Large intestine (tissue), 3 donors: ENCODE data around the gene MDM1. TPM values are rescaled to one million over a fixed set of nuclear protein-coding genes. Genes with fewer than 3 reads are reported as not detected.

Experiments used
- DNase-seq, 2 donors: peaks; one replicate each; pipeline versions ENCODE4 v3.0.0 to v3.0.0-alpha.2; 2013
- H3K27ac ChIP-seq: one replicate; pipeline ENCODE4 v1.5.1; 2013; ENCODE audit warnings: low read length
- H3K27me3 ChIP-seq: 2 replicates; pipeline ENCODE4 v1.6.1; 2013; ENCODE audit warnings: low read length; ENCODE audit not compliant: control insufficient read depth, insufficient read depth
- H3K36me3 ChIP-seq: 2 replicates; pipeline ENCODE4 v1.6.1; 2013; ENCODE audit warnings: low read length; ENCODE audit not compliant: control insufficient read depth, insufficient read depth
- H3K4me1 ChIP-seq: one replicate; pipeline ENCODE4 v1.6.1; 2013; ENCODE audit warnings: low read length; ENCODE audit not compliant: control insufficient read depth, insufficient read depth
- H3K4me3 ChIP-seq: one replicate; pipeline ENCODE4 v1.5.1; 2013; ENCODE audit warnings: low read length
- H3K9me3 ChIP-seq: one replicate; pipeline ENCODE4 v1.6.1; 2013; ENCODE audit warnings: mild to moderate bottlenecking, low read depth, low read length, moderate library complexity; ENCODE audit not compliant: control insufficient read depth
- WGBS: methylation state at CpG from one replicate; pipeline ENCODE4 v1.1.5; 2013; ENCODE audit warnings: low lambda C conversion rate; ENCODE audit not compliant: insufficient coverage; 5-methylcytosine and 5-hydroxymethylcytosine counted together
- polyA plus RNA-seq: library from polyadenylated mRNA; unstranded; fragments of 120-200 nt; gene quantifications from one replicate; pipeline ENCODE4 v1.2.1, GENCODE V29; 2013

MDM1 gene
- polyA plus RNA-seq, 1 donor = 20.0 TPM

DNA sequence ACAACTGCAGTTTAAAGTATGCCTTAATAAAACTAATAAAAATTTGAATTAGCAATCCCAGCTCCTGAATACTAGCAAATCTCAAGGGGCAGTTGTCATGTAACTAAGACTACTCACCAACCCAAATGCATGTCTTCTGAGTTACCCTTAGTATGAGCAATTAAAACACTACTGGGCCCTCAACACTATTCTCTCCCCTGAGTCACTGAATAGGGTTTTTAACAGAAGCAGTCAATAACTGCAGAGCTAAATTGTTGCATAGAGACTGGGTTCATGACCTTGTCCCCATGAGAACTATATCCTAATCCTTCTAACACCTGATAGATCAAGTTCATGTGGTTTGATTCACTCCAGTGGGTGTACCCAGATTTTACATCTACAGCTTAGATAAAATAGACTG, 38.8 kb downstream of the MDM1 start:
- no peak overlapping the region for H3K27ac ChIP-seq
- DNase-seq = no peak
- no peak overlapping the region for H3K4me3 ChIP-seq
- no peaks in the 10 kb centered on the region for H3K4me1 ChIP-seq
- H3K36me3 ChIP-seq = peaks cover 6% of the 10 kb centered on the region
- H3K27me3 ChIP-seq = no peaks in the 10 kb centered on the region
- no peaks in the 10 kb centered on the region for H3K9me3 ChIP-seq

GRCh38 chr12:68292151-68292943, 39.8 kb downstream of the MDM1 start:
- Histone ChIP-seq H3K27ac (no peak overlapping the region), H3K27me3 (no peaks in the 10 kb centered on the region), H3K36me3 (no peaks in the 10 kb centered on the region), H3K9me3 (no peaks in the 10 kb centered on the region), H3K4me3 (no peak overlapping the region), H3K4me1 (no peaks in the 10 kb centered on the region)
- DNase-seq = no peak
- WGBS = 100% methylated on average over 1 of the region's 9 CpGs

- Histone ChIP-seq H3K4me1 (no peaks in the 10 kb centered on the region), H3K36me3 (no peaks in the 10 kb centered on the region), H3K27me3 (no peaks in the 10 kb centered on the region), H3K4me3 (no peak overlapping the region), H3K27ac (no peak overlapping the region), H3K9me3 (no peaks in the 10 kb centered on the region)
- no CpG with 5 or more reads among the region's 4 CpGs for WGBS
- no peak for DNase-seq
Observed at GRCh38 chr12:68291396-68292036, 40.6 kb downstream of the MDM1 start.

DNA sequence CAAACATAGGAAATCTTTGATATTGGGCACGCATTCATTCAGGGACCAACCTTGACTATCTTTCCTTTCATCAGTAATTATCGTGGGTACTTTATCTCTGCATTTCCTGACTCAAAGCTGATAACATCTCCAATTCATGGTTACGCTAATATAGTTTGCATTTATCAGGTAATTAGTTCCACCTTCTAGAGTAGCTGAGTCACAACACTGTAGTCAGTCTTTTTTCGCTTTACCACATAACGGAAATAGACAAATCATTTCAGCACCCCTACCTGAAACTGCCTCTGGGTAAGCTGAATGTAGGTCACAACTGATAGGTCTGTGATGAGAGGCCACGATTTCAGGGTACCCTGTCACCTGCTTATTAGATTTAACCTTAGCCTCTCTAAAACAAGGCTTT, 42.0 kb downstream of the MDM1 start:
- Histone ChIP-seq H3K27me3 (no peaks in the 10 kb centered on the region), H3K36me3 (no peaks in the 10 kb centered on the region), H3K4me1 (no peaks in the 10 kb centered on the region), H3K9me3 (no peaks in the 10 kb centered on the region), H3K27ac (no peak overlapping the region), H3K4me3 (no peak overlapping the region)
- no peak for DNase-seq
- 68% methylated on average over 3 of the region's 6 CpGs for WGBS

GRCh38 chr12:68287106-68287505, 45.1 kb downstream of the MDM1 start:
- no peak overlapping the region for H3K4me3 ChIP-seq
- no peaks in the 10 kb centered on the region for H3K27me3 ChIP-seq
- H3K36me3 ChIP-seq = no peaks in the 10 kb centered on the region
- WGBS = 70% methylated on average over 2 of the region's 5 CpGs
- no peaks in the 10 kb centered on the region for H3K9me3 ChIP-seq
- no peaks in the 10 kb centered on the region for H3K4me1 ChIP-seq
- DNase-seq = no peak
- no peak overlapping the region for H3K27ac ChIP-seq

GRCh38 chr12:68286396-68286795, 45.8 kb downstream of the MDM1 start:
- H3K4me3 ChIP-seq = no peak overlapping the region
- H3K9me3 ChIP-seq = no peaks in the 10 kb centered on the region
- no peak for DNase-seq
- WGBS = 78% methylated on average over 1 of the region's 4 CpGs
- H3K4me1 ChIP-seq = no peaks in the 10 kb centered on the region
- no peaks in the 10 kb centered on the region for H3K36me3 ChIP-seq
- H3K27me3 ChIP-seq = no peaks in the 10 kb centered on the region
- no peak overlapping the region for H3K27ac ChIP-seq

DNA sequence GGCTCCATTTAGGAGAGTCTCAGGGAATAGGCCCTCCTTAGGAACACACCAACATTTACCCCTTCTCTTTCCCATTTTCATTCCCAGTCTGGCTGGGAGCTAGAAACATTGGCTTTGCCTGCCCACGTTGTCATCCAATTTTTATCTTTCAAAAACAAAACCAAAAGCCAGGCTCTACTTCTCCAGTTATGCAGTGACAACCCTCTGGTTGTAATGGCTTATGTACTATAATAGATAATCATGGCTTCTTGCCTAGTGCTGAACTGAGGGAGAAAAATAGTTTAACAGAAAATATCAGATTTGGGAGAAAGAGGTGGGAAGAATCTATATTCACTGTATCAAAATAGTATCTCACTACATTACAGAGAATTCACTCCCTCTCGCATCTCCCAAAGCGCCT, 46.6 kb downstream of the MDM1 start:
- Histone ChIP-seq H3K9me3 (no peaks in the 10 kb centered on the region), H3K27me3 (no peaks in the 10 kb centered on the region), H3K27ac (no peak overlapping the region), H3K4me3 (no peak overlapping the region), H3K36me3 (no peaks in the 10 kb centered on the region), H3K4me1 (no peaks in the 10 kb centered on the region)
- no peak for DNase-seq
- 83% methylated on average over 1 of the region's 3 CpGs for WGBS

GRCh38 chr12:68281322-68282077, 50.7 kb downstream of the MDM1 start:
- Histone ChIP-seq H3K9me3 (no peaks in the 10 kb centered on the region), H3K4me3 (no peak overlapping the region), H3K36me3 (no peaks in the 10 kb centered on the region), H3K27me3 (no peaks in the 10 kb centered on the region), H3K27ac (no peak overlapping the region), H3K4me1 (no peaks in the 10 kb centered on the region)
- no peak for DNase-seq
- 100% methylated on average over 1 of the region's 4 CpGs for WGBS

DNA sequence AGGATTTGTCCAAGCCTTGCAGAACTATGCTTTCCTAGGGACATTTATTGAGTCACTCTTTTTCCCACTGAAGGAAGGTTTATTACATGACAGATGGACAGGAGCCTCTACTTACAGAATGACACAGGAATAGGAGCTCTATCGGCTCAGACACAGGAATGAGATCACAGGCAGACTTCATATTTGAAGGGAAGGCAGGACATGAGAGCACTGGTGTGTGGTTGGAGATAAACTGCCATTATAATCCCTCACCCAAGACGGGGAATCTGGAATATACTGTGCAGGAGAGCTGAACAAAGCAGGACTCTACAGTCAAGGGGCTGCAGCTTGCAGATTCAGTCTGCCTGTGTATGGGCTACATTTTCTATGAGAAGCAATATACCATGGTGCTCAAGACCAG, 51.9 kb downstream of the MDM1 start:
- no peaks in the 10 kb centered on the region for H3K4me1 ChIP-seq
- H3K27ac ChIP-seq = no peak overlapping the region
- no peak for DNase-seq
- no peaks in the 10 kb centered on the region for H3K36me3 ChIP-seq
- no CpG with 5 or more reads among the region's 2 CpGs for WGBS
- no peaks in the 10 kb centered on the region for H3K9me3 ChIP-seq
- H3K27me3 ChIP-seq = no peaks in the 10 kb centered on the region
- no peak overlapping the region for H3K4me3 ChIP-seq

- Histone ChIP-seq H3K27ac (no peak overlapping the region), H3K27me3 (no peaks in the 10 kb centered on the region), H3K4me3 (no peak overlapping the region), H3K4me1 (no peaks in the 10 kb centered on the region), H3K9me3 (no peaks in the 10 kb centered on the region), H3K36me3 (no peaks in the 10 kb centered on the region)
- peak; percentile 5 to 15 for DNase-seq
- no CpG with 5 or more reads among the region's 5 CpGs for WGBS
Observed at GRCh38 chr12:68279227-68280054, 52.7 kb downstream of the MDM1 start.
